ENCODE measurements around the gene SURF2.
"Not testable (repeated sequence)": the region's sequence is repeated elsewhere in the genome, so short reads cannot be mapped to it uniquely, and the experiment has no call there.

SURF2 gene

GRCh38 chr9:133378408-133378962 lies 22.1 kb downstream of the SURF2 start:
- DNase-seq: no peak

GRCh38 chr9:133379153-133380086 lies 23.1 kb downstream of the SURF2 start:
- DNase-seq: no peak

- no peak for DNase-seq
These were observed 24.4 kb downstream of the SURF2 start for GRCh38 chr9:133380734-133381133.

- no peak for DNase-seq
These were observed 26.3 kb downstream of the SURF2 start for GRCh38 chr9:133382507-133383141.

GRCh38 chr9:133383438-133383837 lies 27.1 kb downstream of the SURF2 start:
- DNase-seq: no peak

GRCh38 chr9:133384736-133385321 lies 28.5 kb downstream of the SURF2 start:
- DNase-seq: no peak

- DNase-seq: no peak
These were observed 29.1 kb downstream of the SURF2 start for GRCh38 chr9:133385452-133385851.

- DNase-seq: no peak
These were observed 30.0 kb downstream of the SURF2 start for GRCh38 chr9:133386338-133386737.

GRCh38 chr9:133387680-133388079 lies 31.3 kb downstream of the SURF2 start:
- no peak for DNase-seq

- DNase-seq: no peak
These were observed 32.7 kb downstream of the SURF2 start for GRCh38 chr9:133389025-133389557.

GRCh38 chr9:133389562-133389961 lies 33.2 kb downstream of the SURF2 start:
- no peak for DNase-seq

- DNase-seq: no peak
These were observed 34.4 kb downstream of the SURF2 start for GRCh38 chr9:133390713-133391112.

- not testable (repeated sequence) for DNase-seq
These were observed 35.1 kb downstream of the SURF2 start for GRCh38 chr9:133391449-133391848.

- DNase-seq: not testable (repeated sequence)
These were observed 36.0 kb downstream of the SURF2 start for GRCh38 chr9:133392308-133392707.

- DNase-seq: no peak
These were observed 37.0 kb downstream of the SURF2 start for GRCh38 chr9:133393399-133393798.

- DNase-seq: no peak
These were observed 38.4 kb downstream of the SURF2 start for GRCh38 chr9:133394687-133395271.

- no peak for DNase-seq
These were observed 40.6 kb downstream of the SURF2 start for GRCh38 chr9:133396952-133397351.

GRCh38 chr9:133397370-133397769 lies 41.0 kb downstream of the SURF2 start:
- no peak for DNase-seq

GRCh38 chr9:133397895-133398294 lies 41.5 kb downstream of the SURF2 start:
- no peak for DNase-seq

GRCh38 chr9:133400292-133400691 lies 43.9 kb downstream of the SURF2 start:
- no peak for DNase-seq

GRCh38 chr9:133401588-133401987 lies 45.2 kb downstream of the SURF2 start:
- no peak for DNase-seq

GRCh38 chr9:133402689-133403088 lies 46.3 kb downstream of the SURF2 start:
- DNase-seq: no peak

Measured in NCI-H748 treated with DMSO at 0.1 percent for 48 hours (cell line).